RCC 7860 (cell line): ENCODE measurements around the gene AGK.
"Not testable (repeated sequence)": the region's sequence is repeated elsewhere in the genome, so short reads cannot be mapped to it uniquely, and the experiment has no call there.

Experiments
- DNase-seq: peaks from one replicate; pipeline ENCODE4 v3.0.0-alpha.2; 2015; ENCODE audit warnings: low spot score
- FAIRE-seq: peaks from 2 replicates; lab custom pipeline; 2012; peaks lifted over from hg19 to GRCh38; lab: Jason Lieb, UNC

The AGK gene

DNA sequence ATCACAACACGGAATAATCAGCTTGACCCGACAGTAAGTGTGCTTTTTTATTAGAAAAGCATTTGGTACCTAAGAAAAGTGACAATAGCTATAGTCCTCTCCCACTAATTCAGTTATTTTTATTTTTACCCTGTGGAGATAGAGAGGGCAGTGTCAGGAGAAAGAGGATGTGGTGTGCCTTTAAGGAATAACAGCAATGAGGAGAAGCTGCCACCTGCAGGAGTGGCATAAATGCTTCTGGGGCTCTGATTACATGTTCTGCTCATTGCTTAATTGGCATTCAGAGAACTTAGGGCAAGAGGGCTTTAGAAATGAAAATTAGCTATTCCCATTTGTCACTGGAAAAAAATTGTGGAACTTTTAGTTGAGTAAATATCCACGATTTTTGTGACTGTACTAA, 90.7 kb downstream of the AGK start:
- DNase-seq (no peak), FAIRE-seq (no peak)

GRCh38 chr7:141645188-141645587, 94.0 kb downstream of the AGK start:
- peak; percentile 12 for FAIRE-seq
- DNase-seq: no peak

DNA sequence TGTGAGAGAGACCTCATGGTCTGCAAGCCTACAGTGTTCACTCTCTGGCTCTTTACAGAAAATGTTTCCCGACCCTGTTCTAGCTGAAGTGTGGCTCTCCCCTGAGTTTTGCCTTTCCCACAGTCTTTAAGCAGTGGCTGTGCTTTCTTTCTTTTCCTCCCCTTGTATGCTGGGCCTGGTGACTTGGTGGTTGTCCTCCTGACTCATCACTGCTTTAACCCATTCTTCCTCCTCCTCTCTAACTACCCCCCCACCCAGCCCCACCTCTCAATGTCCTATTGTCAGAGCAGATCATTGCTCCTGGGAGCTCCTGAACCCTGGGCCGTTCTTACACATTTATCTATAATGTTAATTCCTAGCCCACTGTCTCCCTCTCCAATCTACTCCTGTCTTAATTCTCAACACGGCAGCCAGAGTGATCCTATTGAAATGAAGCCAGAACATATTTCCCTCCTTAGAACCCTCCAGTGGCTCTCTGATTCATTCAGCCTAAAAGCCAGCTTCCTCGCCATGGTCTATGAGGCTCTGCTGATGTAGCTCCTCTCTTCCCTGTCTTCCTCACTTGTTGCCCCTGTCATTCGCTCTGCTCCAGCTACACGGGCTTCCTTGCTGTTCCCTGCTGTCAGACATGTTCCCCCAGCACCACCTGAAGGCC, 95.7 kb downstream of the AGK start:
- DNase-seq (peak; percentile 34), FAIRE-seq (no peak)

- not testable (repeated sequence) for DNase-seq, FAIRE-seq
Observed at GRCh38 chr7:141647701-141648100, 96.5 kb downstream of the AGK start.

DNA sequence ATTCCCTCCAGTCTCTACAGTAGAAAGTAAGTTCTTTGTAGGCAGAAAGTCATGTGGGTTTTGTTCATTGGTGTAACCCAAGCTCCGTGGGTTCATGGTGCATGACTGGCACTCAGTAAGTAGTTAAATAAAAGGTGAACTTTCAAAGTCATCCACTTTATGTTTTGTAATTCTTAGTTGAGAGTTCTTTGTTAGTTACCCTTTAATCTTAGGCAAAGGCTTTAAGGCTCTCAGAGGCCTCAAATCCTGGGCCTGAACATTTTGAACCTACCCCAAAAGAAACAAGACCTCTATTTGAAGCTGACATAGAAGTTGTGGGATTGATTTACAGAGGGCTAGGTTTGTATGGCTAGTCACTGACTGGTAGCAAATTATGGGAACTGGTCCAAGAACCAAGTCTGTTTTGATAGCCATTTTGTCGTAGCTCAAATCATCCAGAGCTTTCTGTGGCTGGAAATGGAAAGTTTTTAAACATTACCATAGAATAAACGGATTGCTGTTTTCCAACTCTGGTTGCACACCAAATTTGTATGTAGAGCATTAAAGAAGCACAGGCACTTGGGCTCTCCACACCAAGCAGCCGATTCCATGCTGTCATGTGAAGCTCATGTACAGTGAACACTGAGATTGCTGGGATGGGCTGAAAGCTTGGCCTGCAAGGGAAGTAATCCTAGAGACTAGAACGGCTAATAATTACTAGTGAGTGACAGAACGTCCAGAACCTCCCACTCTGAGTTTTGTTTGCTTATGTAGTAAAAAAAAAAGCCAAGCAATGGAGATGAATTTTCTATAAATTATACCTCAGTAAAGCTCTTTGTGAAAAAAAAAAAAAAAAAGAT, 97.3 kb downstream of the AGK start:
- no peak for FAIRE-seq
- no peak for DNase-seq

GRCh38 chr7:141649137-141649864, 98.1 kb downstream of the AGK start:
- DNase-seq (peak; percentile 21), FAIRE-seq (no peak)

GRCh38 chr7:141649865-141650634, 98.8 kb downstream of the AGK start:
- FAIRE-seq (peak; percentile 71), DNase-seq (peak; percentile 83)

GRCh38 chr7:141651417-141651816, 100.2 kb downstream of the AGK start:
- DNase-seq (no peak), FAIRE-seq (no peak)

GRCh38 chr7:141652691-141653090, 101.5 kb downstream of the AGK start:
- FAIRE-seq (no peak), DNase-seq (no peak)

DNA sequence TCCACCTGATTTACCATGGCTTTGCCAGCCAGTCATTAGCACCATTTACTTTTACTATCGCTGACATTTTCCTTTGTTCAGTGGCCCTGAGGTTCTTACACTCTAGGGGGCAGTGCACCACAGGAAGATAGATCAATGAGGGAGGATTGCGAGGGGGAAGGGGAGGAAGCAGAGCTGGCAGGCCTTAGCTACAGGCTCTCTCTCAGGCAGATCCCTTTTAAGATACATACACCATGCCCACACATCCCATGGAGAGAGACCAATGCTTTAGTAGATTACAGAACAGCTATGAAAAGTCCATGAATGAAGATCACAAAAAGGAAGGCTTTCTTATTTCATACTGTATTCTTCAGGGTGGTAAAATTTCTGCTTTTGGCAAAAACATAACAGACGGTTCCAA, 103.3 kb downstream of the AGK start:
- FAIRE-seq (peak; percentile 37), DNase-seq (peak; percentile 69)

- DNase-seq (no peak), FAIRE-seq (no peak)
Observed at GRCh38 chr7:141659501-141659900, 108.3 kb downstream of the AGK start.

GRCh38 chr7:141660259-141660658, 109.0 kb downstream of the AGK start:
- FAIRE-seq (no peak), DNase-seq (no peak)

GRCh38 chr7:141663081-141663849, 112.1 kb downstream of the AGK start:
- no peak for FAIRE-seq
- no peak for DNase-seq

- DNase-seq (no peak), FAIRE-seq (no peak)
Observed at GRCh38 chr7:141664450-141664849, 113.2 kb downstream of the AGK start.

DNA sequence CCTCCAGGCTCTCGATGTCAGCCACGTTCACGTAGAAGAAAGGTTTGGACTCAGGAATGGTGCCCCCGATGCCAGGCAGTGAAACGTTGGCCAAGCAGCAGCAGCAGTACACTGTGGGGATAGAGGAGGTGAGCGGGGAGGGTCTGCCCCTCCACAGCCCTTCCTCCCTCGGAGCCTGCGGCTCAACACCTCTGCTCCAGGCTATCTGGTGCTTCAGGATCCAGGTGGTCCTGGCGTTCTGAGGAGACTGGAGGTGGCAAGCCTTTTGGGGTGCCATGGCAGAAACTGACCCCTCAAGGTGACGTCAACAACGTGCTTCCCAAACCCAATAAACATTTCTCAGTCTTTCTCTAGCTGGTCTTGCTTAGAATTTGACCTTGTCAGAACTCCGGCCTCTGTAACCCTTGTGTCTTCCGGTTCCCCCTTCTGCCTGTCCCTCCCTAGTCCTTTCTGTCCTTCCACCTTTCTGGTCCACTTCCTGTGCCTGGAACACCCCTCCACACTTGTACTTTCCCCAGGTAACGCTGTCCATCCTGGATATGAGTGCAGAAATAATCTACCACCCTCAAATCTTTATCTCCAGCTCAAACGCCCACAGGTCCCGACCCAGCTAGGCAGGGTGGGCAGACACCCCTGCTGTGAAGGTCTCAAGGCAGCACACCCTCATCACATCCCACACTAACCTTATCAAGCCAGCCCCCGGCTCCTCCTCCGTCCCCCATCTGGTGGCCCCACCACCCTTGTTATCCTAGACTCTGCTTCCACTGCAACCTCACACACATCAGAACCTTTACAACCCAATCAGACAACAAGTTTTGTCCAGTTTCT, 114.2 kb downstream of the AGK start:
- no peak for DNase-seq
- FAIRE-seq: no peak

DNA sequence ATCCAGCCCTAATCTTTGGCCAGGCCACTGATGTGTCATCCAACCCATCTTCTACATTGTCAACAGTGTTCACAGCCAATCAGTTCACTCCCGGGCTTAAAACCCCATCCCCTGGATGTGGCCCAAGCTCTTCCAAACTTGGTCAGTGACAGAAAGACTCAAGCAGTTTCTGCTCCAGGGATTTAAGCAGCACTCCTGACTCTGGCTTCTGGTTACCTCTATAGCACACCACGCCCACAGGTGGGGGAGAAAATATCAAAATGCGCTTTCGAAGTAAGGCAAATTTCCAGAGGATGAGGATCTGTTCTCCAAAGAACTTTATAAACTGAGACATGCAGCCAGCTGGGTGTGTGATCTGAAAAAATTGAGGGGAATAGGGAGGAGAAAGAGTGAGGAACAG, 114.9 kb downstream of the AGK start:
- no peak for FAIRE-seq

DNA sequence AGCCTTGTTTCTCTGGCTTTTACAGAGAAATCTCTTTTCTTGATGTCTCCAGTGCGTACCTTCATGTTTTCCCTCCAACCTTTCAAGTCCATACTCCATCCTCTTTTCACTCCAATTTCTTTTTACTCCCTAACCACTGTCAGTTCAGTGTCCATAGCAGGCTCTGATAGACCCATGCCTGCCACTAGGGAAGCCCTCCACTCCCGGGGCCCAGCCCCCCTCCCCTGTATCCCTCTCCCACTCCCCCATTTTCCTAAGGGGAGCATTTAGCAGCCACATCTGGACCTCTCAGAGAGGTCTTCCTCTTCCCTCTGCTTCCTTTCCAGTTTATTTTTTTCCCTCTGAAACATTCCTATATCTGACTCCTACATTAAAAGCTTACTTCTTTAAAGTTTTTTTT, 117.6 kb downstream of the AGK start:
- FAIRE-seq: no peak
- DNase-seq: no peak

More for the DNA sequence above, 114.9 kb downstream of the AGK start:
- DNase-seq: no peak

GRCh38 chr7:141671705-141672496, 120.7 kb downstream of the AGK start:
- FAIRE-seq (no peak), DNase-seq (no peak)
